K562 (cell line): ENCODE data around the gene MMP23B. TPM values are rescaled to one million over a fixed set of nuclear protein-coding genes. Genes with fewer than 3 reads are reported as not detected.

Experiments
- ARID1B ChIP-seq: fragments of 450-650 bp; IDR thresholded peaks from 2 replicates; pipeline ENCODE4 v1.6.1; 2016; ENCODE audit warnings: antibody characterized with exemption, mild to moderate bottlenecking, inconsistent platforms
- BRD4 ChIP-seq: fragments of 200-600 bp; sonication (generic); IDR thresholded peaks from 2 replicates; pipeline ENCODE4 v1.6.1; 2017; ENCODE audit warnings: inconsistent platforms
- CAMTA2 ChIP-seq: fragments of 250-450 bp; sonication (Bioruptor Pico); conservative IDR thresholded peaks from 2 replicates; pipeline ENCODE4 v1.5.1; 2022
- COPS2 ChIP-seq: fragments of 450-650 bp; conservative IDR thresholded peaks from 2 replicates; pipeline ENCODE4 v1.6.1; 2016; ENCODE audit warnings: mild to moderate bottlenecking, moderate library complexity
- E2F3 ChIP-seq: fragments of 250-450 bp; sonication (Bioruptor Pico); IDR thresholded peaks from 2 replicates; pipeline ENCODE4 v1.4.0; 2020; ENCODE audit warnings: mild to moderate bottlenecking
- ELF1 ChIP-seq: fragments of 200-800 bp; sonication (Bioruptor generic); IDR thresholded peaks from 2 replicates; pipeline ENCODE4 v1.6.1; 2016; ENCODE audit warnings: missing genetic modification characterization, missing compliant biosample characterization
- GTF2A2 ChIP-seq: IDR thresholded peaks from 2 replicates; pipeline ENCODE4 v1.6.1; 2016; ENCODE audit warnings: mild to moderate bottlenecking, missing genetic modification characterization, missing compliant biosample characterization
- HNRNPH1 ChIP-seq: fragments of 200-400 bp; formaldehyde crosslinking; optimal IDR thresholded peaks from 2 replicates; pipeline ENCODE3; 2017; ENCODE audit warnings: low read depth, mild to moderate bottlenecking, low read length, moderate library complexity
- HNRNPK ChIP-seq: fragments of 200-400 bp; formaldehyde crosslinking; IDR thresholded peaks from one replicate; pipeline ENCODE4 v1.6.1; 2018; ENCODE audit warnings: mild to moderate bottlenecking, low read depth, low read length; ENCODE audit not compliant: poor library complexity, severe bottlenecking
- NFE2 ChIP-seq: IDR thresholded peaks from 2 replicates; pipeline ENCODE4 v1.6.1; 2014; ENCODE audit warnings: antibody characterized with exemption, low read depth
- PPARD ChIP-seq: fragments of 250-450 bp; sonication (Bioruptor Pico); IDR thresholded peaks from 2 replicates; pipeline ENCODE4 v1.8.0; 2022; ENCODE audit warnings: inconsistent platforms, mild to moderate bottlenecking, moderate library complexity
- PRMT5 ChIP-seq: sonication (generic); formaldehyde crosslinking; IDR thresholded peaks from 2 replicates; pipeline ENCODE4 v1.5.0; 2020; ENCODE audit warnings: missing genetic modification reagents
- SETDB1 ChIP-seq: IDR thresholded peaks from one replicate; pipeline ENCODE4 v1.6.1; 2012; ENCODE audit warnings: low read length, control low read depth, inconsistent platforms
- SRSF3 ChIP-seq: fragments of 200-400 bp; formaldehyde crosslinking; IDR thresholded peaks from 2 replicates; pipeline ENCODE4 v1.6.1; 2016; ENCODE audit warnings: mild to moderate bottlenecking, low read length, moderate library complexity; ENCODE audit not compliant: insufficient read depth
- ZBTB1 ChIP-seq: sonication (generic); formaldehyde crosslinking; IDR thresholded peaks from 2 replicates; pipeline ENCODE4 v1.8.1; 2023; ENCODE audit warnings: missing genetic modification reagents, low read depth, mild to moderate bottlenecking, borderline replicate concordance
- ZC3H8 ChIP-seq: fragments of 450-650 bp; IDR thresholded peaks from 2 replicates; pipeline ENCODE4 v1.6.1; 2017
- ZKSCAN8 ChIP-seq: fragments of 200-800 bp; sonication (Bioruptor generic); IDR thresholded peaks from 2 replicates; pipeline ENCODE4 v1.6.1; 2016; ENCODE audit warnings: missing genetic modification characterization, missing compliant biosample characterization
- ZNF197 ChIP-seq: fragments of 200-800 bp; sonication (Bioruptor generic); IDR thresholded peaks from 2 replicates; pipeline ENCODE4 v1.6.1; 2016; ENCODE audit warnings: low read depth, missing genetic modification characterization, missing compliant biosample characterization
- ZNF408 ChIP-seq: fragments of 250-450 bp; sonication (Bioruptor Pico); IDR thresholded peaks from 2 replicates; pipeline ENCODE4 v1.4.0; 2020; ENCODE audit warnings: low read depth, mild to moderate bottlenecking, moderate library complexity
- polyA plus RNA-seq, 8 experiments: library from polyadenylated mRNA; depleted of rRNA in 4 of 8; stranded (reverse) in 5 of 8; unstranded in 3 of 8; fragments of >200 nt; fragmentation: Nextera tagmentation in 2 of 8; fragmentation: Illumina TruSeq in 1 of 8; extraction: Ambion mirVana in 2 of 8; extraction: Trizol in 1 of 8; gene quantifications; 2 replicates each; pipeline versions ENCODE4 v1.2.1 to v1.2.3, GENCODE V29; 2011 to 2014; ENCODE audit warnings: inconsistent platforms in 1 of 8, missing spikeins in 1 of 8
- total RNA-seq, 7 experiments: library from RNA; depleted of rRNA in 6 of 7; stranded (reverse); fragments of >200 nt in 6 of 7; fragmentation: Illumina TruSeq in 2 of 7; extraction: Trizol in 2 of 7; gene quantifications; 2 replicates each; pipeline versions ENCODE4 v1.2.1 to v1.2.3, GENCODE V29; 2011 to 2021; ENCODE audit warnings: low replicate concordance in 1 of 7
- TF ChIP-seq, protein P1 (sequence below): fragments of 150-350 bp; IDR thresholded peaks from 2 replicates; pipeline ENCODE4 v1.6.1; 2014; ENCODE audit warnings: low read depth, mild to moderate bottlenecking, low read length, borderline replicate concordance
- TF ChIP-seq, protein P2 (sequence below), 2 experiments: IDR thresholded peaks; 2 replicates each; pipeline ENCODE4 v1.6.1; 2011; ENCODE audit warnings: borderline replicate concordance in 1 of 2, control low read depth in 1 of 2, low read depth in 1 of 2, low read length in 1 of 2, mild to moderate bottlenecking in 1 of 2, mixed read lengths in 1 of 2, moderate library complexity in 1 of 2; ENCODE audit not compliant: insufficient read depth in 1 of 2, insufficient read length in 1 of 2, poor library complexity in 1 of 2, severe bottlenecking in 1 of 2; ENCODE audit errors: extremely low read depth in 1 of 2
- TF ChIP-seq, protein P3 (sequence below): sonication (generic); formaldehyde crosslinking; IDR thresholded peaks from 2 replicates; pipeline ENCODE4 v1.8.0; 2022; ENCODE audit warnings: missing genetic modification reagents, mild to moderate bottlenecking, borderline replicate concordance

The MMP23B gene
- total and polyA plus RNA-seq, 9 of the 15 experiments (the other 6 are each of a cell fraction or from before 2014, with no cell fraction given) = 0.28 to 1.2 (median 0.41) TPM; not detected in 5

DNA sequence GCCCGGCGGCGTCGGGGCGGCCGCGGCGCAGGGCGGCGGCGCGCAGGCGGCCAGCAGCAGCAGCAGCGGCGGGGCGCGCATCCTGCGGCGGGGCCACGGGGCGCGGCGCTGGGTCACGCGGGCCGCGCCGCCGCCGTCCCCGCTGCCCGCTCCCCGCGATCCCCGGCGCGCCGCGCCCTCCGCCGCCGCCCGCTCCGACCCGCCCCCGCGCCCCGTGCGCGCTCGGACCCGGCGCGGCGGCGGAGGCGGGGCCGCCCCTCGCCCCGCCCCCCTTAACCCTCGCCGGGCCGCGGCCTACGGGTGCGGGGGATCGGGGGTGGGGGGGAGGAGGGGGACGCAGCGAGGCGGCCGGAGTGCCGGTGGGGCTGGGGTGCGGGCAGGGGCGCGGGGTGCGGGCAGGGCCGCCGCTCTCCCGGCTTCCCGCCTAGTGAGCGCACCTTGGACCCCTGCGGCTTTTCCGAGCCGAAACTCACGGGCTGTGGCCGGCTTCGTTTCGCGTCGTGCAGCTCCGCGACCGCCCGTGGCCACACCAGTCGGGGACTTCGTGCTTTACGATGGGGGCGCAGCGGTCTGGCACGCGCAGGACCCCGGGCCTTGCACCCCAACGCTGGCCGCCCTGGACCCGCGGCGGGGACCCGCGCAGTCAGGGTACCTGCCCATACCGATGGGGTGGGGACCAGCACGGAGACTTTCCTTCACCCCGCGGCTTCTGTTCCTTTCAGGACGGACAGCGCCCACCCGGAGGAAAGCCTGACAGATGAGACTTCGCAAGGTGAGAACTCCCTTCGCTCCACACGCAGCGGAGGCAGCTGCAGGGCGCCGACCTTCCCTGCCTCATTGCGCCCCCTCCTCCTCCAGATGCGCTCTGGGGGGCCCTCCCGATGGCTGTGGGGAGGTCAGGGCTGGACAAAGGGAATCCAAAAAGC lies 31.8 kb upstream of the MMP23B start, which contains the start of gene FNDC10 (continued):
- TF ChIP-seq, protein P1, sequence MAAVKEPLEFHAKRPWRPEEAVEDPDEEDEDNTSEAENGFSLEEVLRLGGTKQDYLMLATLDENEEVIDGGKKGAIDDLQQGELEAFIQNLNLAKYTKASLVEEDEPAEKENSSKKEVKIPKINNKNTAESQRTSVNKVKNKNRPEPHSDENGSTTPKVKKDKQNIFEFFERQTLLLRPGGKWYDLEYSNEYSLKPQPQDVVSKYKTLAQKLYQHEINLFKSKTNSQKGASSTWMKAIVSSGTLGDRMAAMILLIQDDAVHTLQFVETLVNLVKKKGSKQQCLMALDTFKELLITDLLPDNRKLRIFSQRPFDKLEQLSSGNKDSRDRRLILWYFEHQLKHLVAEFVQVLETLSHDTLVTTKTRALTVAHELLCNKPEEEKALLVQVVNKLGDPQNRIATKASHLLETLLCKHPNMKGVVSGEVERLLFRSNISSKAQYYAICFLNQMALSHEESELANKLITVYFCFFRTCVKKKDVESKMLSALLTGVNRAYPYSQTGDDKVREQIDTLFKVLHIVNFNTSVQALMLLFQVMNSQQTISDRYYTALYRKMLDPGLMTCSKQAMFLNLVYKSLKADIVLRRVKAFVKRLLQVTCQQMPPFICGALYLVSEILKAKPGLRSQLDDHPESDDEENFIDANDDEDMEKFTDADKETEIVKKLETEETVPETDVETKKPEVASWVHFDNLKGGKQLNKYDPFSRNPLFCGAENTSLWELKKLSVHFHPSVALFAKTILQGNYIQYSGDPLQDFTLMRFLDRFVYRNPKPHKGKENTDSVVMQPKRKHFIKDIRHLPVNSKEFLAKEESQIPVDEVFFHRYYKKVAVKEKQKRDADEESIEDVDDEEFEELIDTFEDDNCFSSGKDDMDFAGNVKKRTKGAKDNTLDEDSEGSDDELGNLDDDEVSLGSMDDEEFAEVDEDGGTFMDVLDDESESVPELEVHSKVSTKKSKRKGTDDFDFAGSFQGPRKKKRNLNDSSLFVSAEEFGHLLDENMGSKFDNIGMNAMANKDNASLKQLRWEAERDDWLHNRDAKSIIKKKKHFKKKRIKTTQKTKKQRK = no peak
- no peak for TF ChIP-seq ARID1B
- TF ChIP-seq SETDB1 = no peak
- TF ChIP-seq ZNF408 (CRISPR knock-in tag) = no peak
- TF ChIP-seq SRSF3 = no peak
- no peak for TF ChIP-seq ZKSCAN8 (CRISPR knock-in tag)
- TF ChIP-seq ZC3H8 = no peak
- TF ChIP-seq, protein P2, sequence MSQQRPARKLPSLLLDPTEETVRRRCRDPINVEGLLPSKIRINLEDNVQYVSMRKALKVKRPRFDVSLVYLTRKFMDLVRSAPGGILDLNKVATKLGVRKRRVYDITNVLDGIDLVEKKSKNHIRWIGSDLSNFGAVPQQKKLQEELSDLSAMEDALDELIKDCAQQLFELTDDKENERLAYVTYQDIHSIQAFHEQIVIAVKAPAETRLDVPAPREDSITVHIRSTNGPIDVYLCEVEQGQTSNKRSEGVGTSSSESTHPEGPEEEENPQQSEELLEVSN (IDR thresholded peaks at IDR 0.05; ENCODE audit: borderline replicate concordance in 1 of 2, extremely low read depth in 1 of 2, insufficient read depth in 1 of 2, insufficient read length in 1 of 2, low read depth in 1 of 2, low read length in 1 of 2, poor library complexity in 1 of 2, severe bottlenecking in 1 of 2) = peak in 1 of 2 experiments; percentile 46
- TF ChIP-seq BRD4 = no peak
- TF ChIP-seq HNRNPK = no peak
- TF ChIP-seq NFE2 = no peak
- TF ChIP-seq HNRNPH1 = no peak
- no peak for TF ChIP-seq PPARD (CRISPR knock-in tag)
- TF ChIP-seq ELF1 (tag) = no peak
- no peak for TF ChIP-seq COPS2
- TF ChIP-seq CAMTA2 (CRISPR knock-in tag) = no peak
- TF ChIP-seq ZNF197 (CRISPR knock-in tag) = no peak
- TF ChIP-seq, protein P3, sequence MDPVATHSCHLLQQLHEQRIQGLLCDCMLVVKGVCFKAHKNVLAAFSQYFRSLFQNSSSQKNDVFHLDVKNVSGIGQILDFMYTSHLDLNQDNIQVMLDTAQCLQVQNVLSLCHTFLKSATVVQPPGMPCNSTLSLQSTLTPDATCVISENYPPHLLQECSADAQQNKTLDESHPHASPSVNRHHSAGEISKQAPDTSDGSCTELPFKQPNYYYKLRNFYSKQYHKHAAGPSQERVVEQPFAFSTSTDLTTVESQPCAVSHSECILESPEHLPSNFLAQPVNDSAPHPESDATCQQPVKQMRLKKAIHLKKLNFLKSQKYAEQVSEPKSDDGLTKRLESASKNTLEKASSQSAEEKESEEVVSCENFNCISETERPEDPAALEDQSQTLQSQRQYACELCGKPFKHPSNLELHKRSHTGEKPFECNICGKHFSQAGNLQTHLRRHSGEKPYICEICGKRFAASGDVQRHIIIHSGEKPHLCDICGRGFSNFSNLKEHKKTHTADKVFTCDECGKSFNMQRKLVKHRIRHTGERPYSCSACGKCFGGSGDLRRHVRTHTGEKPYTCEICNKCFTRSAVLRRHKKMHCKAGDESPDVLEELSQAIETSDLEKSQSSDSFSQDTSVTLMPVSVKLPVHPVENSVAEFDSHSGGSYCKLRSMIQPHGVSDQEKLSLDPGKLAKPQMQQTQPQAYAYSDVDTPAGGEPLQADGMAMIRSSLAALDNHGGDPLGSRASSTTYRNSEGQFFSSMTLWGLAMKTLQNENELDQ (CRISPR knock-in tag) = no peak
- TF ChIP-seq ZBTB1 (CRISPR knock-in tag) = no peak
- TF ChIP-seq E2F3 (CRISPR knock-in tag) = 0 out of 2 replicates have a peak, but pooled peaks have one; percentile 47
- no peak for TF ChIP-seq PRMT5
- no peak for TF ChIP-seq GTF2A2 (tag)
